Calu3 (cell line): ENCODE data around the gene IVD. TPM values are rescaled to one million over a fixed set of nuclear protein-coding genes. Genes with fewer than 3 reads are reported as not detected.

Source experiments
- BruUV-seq: library from RNA; stranded (reverse); fragments of 400-500 nt; replicated peaks from 2 replicates; lab custom pipeline; 2021; lab: Mats Ljungman, UMichigan
- CTCF ChIA-PET: fragments of 300-600 bp; sonication (Branson Sonifier 250); formaldehyde crosslinking; loops from one replicate; lab custom pipeline; 2022; ENCODE audit warnings: antibody characterized with exemption; lab: Charles Lee
- DNase-seq: peaks from one replicate; pipeline ENCODE4 v3.0.0; 2022
- H3K27ac Mint-ChIP-seq: one replicate; pipeline ENCODE4 v1.8.0; 2022; ENCODE audit warnings: mixed read lengths; ENCODE audit not compliant: unreplicated experiment
- H3K27me3 Mint-ChIP-seq: one replicate; pipeline ENCODE4 v1.8.0; 2022; ENCODE audit warnings: mixed read lengths; ENCODE audit not compliant: unreplicated experiment
- H3K36me3 Mint-ChIP-seq: one replicate; pipeline ENCODE4 v1.8.0; 2022; ENCODE audit warnings: mild to moderate bottlenecking, moderate library complexity, mixed read lengths; ENCODE audit not compliant: insufficient read depth, unreplicated experiment
- H3K4me1 Mint-ChIP-seq: one replicate; pipeline ENCODE4 v1.8.0; 2022; ENCODE audit warnings: mild to moderate bottlenecking, low read depth, mixed read lengths; ENCODE audit not compliant: unreplicated experiment
- H3K4me3 Mint-ChIP-seq: one replicate; pipeline ENCODE4 v1.8.0; 2022; ENCODE audit warnings: mild to moderate bottlenecking, low read depth, moderate library complexity, mixed read lengths; ENCODE audit not compliant: unreplicated experiment
- H3K9me3 Mint-ChIP-seq: one replicate; pipeline ENCODE4 v1.8.0; 2022; ENCODE audit warnings: low read depth, mixed read lengths; ENCODE audit not compliant: unreplicated experiment
- intact Hi-C: fragments of 100-400 bp; cut with micrococcal nuclease; formaldehyde crosslinking; loops from one replicate; pipeline ENCODE4 v1.10.0; 2022; ENCODE audit not compliant: unreplicated experiment
- total RNA-seq: library from RNA; stranded (reverse); gene quantifications from 2 replicates; pipeline ENCODE4 v1.2.3, GENCODE V29; 2022
- TF ChIP-seq, protein P1 (sequence below): fragments of 200-600 bp; IDR thresholded peaks from one replicate; pipeline ENCODE4 v1.8.0; 2022; ENCODE audit warnings: antibody characterized with exemption; ENCODE audit not compliant: unreplicated experiment

The IVD gene
- total RNA-seq, 1 experiment from 2014 or later, result 46.6 TPM

DNA sequence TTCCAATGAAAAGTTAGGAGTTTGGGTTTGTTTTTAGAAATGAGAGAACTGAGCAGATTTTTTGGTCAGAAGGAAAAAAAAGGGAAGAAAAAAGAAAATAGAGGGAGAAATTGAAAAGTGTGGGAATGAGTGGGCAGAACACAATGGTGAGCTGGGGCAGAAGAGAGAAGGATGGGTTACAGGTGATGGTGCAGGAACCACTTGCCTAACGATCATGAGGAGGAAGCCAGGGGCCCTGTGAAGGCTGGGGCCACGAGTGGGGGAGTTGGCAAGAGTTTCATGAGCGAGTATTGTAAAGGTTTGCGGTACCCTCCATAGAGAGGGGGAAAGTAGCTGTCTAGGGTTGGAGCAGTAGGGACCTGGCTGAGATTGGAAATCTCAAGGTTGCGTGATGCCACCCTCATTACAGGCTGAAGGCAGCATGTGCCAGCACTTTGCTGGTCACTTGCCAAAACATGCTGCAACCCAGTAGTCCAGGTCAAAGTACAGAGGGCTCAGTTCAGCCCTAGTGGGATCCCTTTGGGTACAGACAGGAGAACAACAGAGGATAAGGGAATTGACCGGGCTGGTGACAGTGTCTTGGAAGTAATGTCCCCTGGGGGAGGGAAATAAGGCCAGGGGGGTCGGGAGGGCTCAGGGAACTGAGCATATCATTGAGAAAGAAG is 6.6 kb downstream of the IVD start:
- Mint-ChIP-seq H3K4me1 (peaks cover 10% of the 10 kb centered on the region), H3K4me3 (no peak overlapping the region), H3K27ac (no peak overlapping the region), H3K9me3 (no peaks in the 10 kb centered on the region), H3K27me3 (no peaks in the 10 kb centered on the region), H3K36me3 (peaks cover 28% of the 10 kb centered on the region)
- no peak for DNase-seq
- intact Hi-C loops, result no loop called here
- TF ChIP-seq, protein P1, sequence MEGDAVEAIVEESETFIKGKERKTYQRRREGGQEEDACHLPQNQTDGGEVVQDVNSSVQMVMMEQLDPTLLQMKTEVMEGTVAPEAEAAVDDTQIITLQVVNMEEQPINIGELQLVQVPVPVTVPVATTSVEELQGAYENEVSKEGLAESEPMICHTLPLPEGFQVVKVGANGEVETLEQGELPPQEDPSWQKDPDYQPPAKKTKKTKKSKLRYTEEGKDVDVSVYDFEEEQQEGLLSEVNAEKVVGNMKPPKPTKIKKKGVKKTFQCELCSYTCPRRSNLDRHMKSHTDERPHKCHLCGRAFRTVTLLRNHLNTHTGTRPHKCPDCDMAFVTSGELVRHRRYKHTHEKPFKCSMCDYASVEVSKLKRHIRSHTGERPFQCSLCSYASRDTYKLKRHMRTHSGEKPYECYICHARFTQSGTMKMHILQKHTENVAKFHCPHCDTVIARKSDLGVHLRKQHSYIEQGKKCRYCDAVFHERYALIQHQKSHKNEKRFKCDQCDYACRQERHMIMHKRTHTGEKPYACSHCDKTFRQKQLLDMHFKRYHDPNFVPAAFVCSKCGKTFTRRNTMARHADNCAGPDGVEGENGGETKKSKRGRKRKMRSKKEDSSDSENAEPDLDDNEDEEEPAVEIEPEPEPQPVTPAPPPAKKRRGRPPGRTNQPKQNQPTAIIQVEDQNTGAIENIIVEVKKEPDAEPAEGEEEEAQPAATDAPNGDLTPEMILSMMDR, result no peak
- BruUV-seq, result no TSS peak
- CTCF ChIA-PET, result no interaction called here

DNA sequence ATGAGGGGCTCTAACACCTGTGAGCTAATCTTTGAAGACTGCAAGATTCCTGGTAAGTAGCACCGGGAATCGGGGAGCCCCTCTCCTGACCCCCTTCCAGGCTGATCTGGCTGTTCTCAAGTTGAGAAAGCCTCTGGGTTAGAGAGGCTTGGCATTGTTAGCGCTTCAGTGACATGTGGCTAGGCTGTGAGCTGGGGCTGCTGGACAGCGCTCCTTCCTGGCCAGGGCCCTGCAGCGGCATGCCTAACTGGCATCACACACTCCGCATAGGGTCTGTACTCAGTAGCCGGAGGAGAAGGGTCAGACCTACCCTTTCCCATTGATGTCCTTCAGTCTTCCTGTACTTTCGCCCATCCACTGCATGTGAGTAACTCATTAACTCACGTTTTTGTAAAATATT is 7.4 kb downstream of the IVD start:
- H3K9me3 Mint-ChIP-seq, result no peaks in the 10 kb centered on the region

DNA sequence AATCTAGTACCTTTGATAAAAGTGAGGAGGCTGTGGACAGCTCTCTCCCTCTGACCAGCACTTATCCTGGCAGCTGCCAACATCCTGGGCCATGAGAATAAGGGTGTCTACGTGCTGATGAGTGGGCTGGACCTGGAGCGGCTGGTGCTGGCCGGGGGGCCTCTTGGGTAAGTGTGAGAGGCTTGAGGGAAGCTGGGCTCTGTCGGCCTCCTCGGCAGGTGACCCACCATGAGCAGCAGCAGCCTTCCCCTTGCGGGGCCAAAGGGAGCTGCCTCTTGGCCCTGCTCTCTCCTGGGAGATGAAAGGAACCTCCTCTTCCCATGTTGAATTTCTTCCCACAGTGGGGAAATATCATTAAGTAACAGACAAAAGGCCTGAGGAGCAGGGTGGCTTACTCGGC is 9.2 kb downstream of the IVD start:
- intact Hi-C loops, result no loop called here
- Mint-ChIP-seq H3K4me1 (peaks cover 10% of the 10 kb centered on the region), H3K36me3 (peaks cover 31% of the 10 kb centered on the region), H3K9me3 (no peaks in the 10 kb centered on the region), H3K27ac (no peak overlapping the region), H3K27me3 (no peaks in the 10 kb centered on the region), H3K4me3 (no peak overlapping the region)
- DNase-seq, result no peak
- TF ChIP-seq, protein P1, result no peak
- no TSS peak for BruUV-seq
- CTCF ChIA-PET, result no interaction called here

More for the DNA sequence above, 7.4 kb downstream of the IVD start:
- no peak overlapping the region for H3K4me3 Mint-ChIP-seq
- BruUV-seq, result no TSS peak
- DNase-seq, result no peak
- intact Hi-C loops, result no loop called here
- peaks cover 10% of the 10 kb centered on the region for H3K4me1 Mint-ChIP-seq
- TF ChIP-seq, protein P1, result no peak
- no peaks in the 10 kb centered on the region for H3K27me3 Mint-ChIP-seq
- peaks cover 29% of the 10 kb centered on the region for H3K36me3 Mint-ChIP-seq
- CTCF ChIA-PET, result no interaction called here
- H3K27ac Mint-ChIP-seq, result no peak overlapping the region

DNA sequence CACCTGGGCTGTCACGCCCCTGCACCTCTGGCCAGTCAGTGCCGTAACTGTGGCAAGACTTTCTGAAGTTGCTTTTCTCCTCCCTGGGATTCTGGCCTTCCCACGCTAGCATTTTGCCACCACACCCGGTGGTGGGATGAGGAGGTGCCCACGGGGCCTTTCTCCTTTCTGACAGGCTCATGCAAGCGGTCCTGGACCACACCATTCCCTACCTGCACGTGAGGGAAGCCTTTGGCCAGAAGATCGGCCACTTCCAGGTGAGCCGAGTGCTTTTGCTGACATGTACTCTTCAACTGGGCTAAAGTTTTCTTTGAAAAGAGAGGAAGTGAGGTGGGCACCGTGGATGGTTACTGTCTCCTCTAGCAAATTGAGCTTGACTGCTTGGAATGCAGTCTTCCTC is 9.6 kb downstream of the IVD start:
- intact Hi-C loops, result no loop called here
- H3K9me3 Mint-ChIP-seq, result no peaks in the 10 kb centered on the region
- DNase-seq, result no peak
- no peak overlapping the region for H3K4me3 Mint-ChIP-seq
- TF ChIP-seq, protein P1, result no peak
- H3K36me3 Mint-ChIP-seq, result peaks cover 31% of the 10 kb centered on the region
- peaks cover 10% of the 10 kb centered on the region for H3K4me1 Mint-ChIP-seq
- H3K27me3 Mint-ChIP-seq, result no peaks in the 10 kb centered on the region
- no TSS peak for BruUV-seq
- CTCF ChIA-PET, result no interaction called here
- H3K27ac Mint-ChIP-seq, result no peak overlapping the region
